H1 (cell line): ENCODE measurements around the gene CDH2. TPM values are rescaled to one million over a fixed set of nuclear protein-coding genes. Genes with fewer than 3 reads are reported as not detected.

ENCODE experiments used
- CTCF ChIA-PET: fragments of 300-600 bp; sonication (Branson Sonifier 250); formaldehyde crosslinking; loops from one replicate; lab custom pipeline; 2021; ENCODE audit not compliant: partially characterized antibody; lab: Charles Lee
- POLR2A ChIA-PET: fragments of 300-600 bp; sonication (Branson Sonifier 250); formaldehyde crosslinking; loops from one replicate; lab custom pipeline; 2021; ENCODE audit warnings: inconsistent platforms; ENCODE audit not compliant: partially characterized antibody; lab: Charles Lee
- DNase-seq, 2 experiments: peaks; one replicate each; pipeline versions ENCODE4 v3.0.0 to v3.0.0-alpha.2; 2010 to 2022; ENCODE audit warnings: low spot score in 2 of 2, low read depth in 1 of 2, mixed read lengths in 1 of 2
- FAIRE-seq: peaks from 2 replicates; lab custom pipeline; 2011; peaks lifted over from hg19 to GRCh38; lab: Jason Lieb, UNC
- H2AFZ ChIP-seq: 2 replicates; pipeline ENCODE4 v1.8.1; 2012; ENCODE audit warnings: low read length, inconsistent platforms
- H2AK5ac ChIP-seq: 2 replicates; pipeline ENCODE4 v1.6.1; 2013; ENCODE audit warnings: low read depth, low read length
- H2BK120ac ChIP-seq: replicated peaks from 2 replicates; pipeline ENCODE3; 2013; ENCODE audit warnings: low read depth, low read length, inconsistent platforms
- H2BK12ac ChIP-seq: 2 replicates; pipeline ENCODE4 v1.6.1; 2013; ENCODE audit warnings: low read depth, low read length
- H2BK15ac ChIP-seq: 2 replicates; pipeline ENCODE4 v1.6.1; 2013; ENCODE audit warnings: low read length
- H2BK20ac ChIP-seq: 2 replicates; pipeline ENCODE4 v1.6.1; 2013; ENCODE audit warnings: low read length
- H2BK5ac ChIP-seq: 2 replicates; pipeline ENCODE4 v1.6.1; 2013; ENCODE audit warnings: low read depth, low read length
- H3K14ac ChIP-seq: 2 replicates; pipeline ENCODE4 v1.6.1; 2013; ENCODE audit warnings: inconsistent platforms; ENCODE audit not compliant: insufficient read length
- H3K18ac ChIP-seq: 2 replicates; pipeline ENCODE4 v1.6.1; 2013; ENCODE audit warnings: low read length; ENCODE audit errors: extremely low read depth
- H3K23ac ChIP-seq: 2 replicates; pipeline ENCODE4 v1.6.1; 2013; ENCODE audit warnings: inconsistent platforms; ENCODE audit not compliant: insufficient read length
- H3K23me2 ChIP-seq: 2 replicates; pipeline ENCODE4 v1.6.1; 2013; ENCODE audit warnings: low read depth, low read length
- H3K27ac ChIP-seq: 2 replicates; pipeline ENCODE4 v1.6.1; 2011; ENCODE audit warnings: low read depth, low read length, inconsistent platforms
- H3K27me3 ChIP-seq, 4 experiments: replicated peaks in 1 of 4; 1 replicate in 1 of 4; 2 replicates in 3 of 4; pipeline versions ENCODE4 v1.6.1 to v1.8.1; 2011 to 2013; ENCODE audit warnings: low read length in 3 of 4, mild to moderate bottlenecking in 3 of 4, inconsistent platforms in 2 of 4, mixed read lengths in 2 of 4, moderate library complexity in 1 of 4; ENCODE audit not compliant: control insufficient read depth in 3 of 4, insufficient read depth in 3 of 4; ENCODE audit errors: extremely low read depth in 1 of 4
- H3K36me3 ChIP-seq, 4 experiments: 2 replicates each; pipeline versions ENCODE4 v1.6.1 to v1.8.1; 2011 to 2013; ENCODE audit warnings: mild to moderate bottlenecking in 4 of 4, low read length in 3 of 4, moderate library complexity in 2 of 4, control low read depth in 1 of 4, inconsistent platforms in 1 of 4; ENCODE audit not compliant: insufficient read depth in 4 of 4, control insufficient read depth in 2 of 4
- H3K4ac ChIP-seq: replicated peaks from 2 replicates; pipeline ENCODE3; 2013; ENCODE audit warnings: low read length, low read depth, mixed read lengths, inconsistent platforms; ENCODE audit not compliant: insufficient read length
- H3K4me1 ChIP-seq, 4 experiments: replicated peaks in 1 of 4; 1 replicate in 1 of 4; 2 replicates in 3 of 4; pipeline versions ENCODE4 v1.6.1 to v1.8.1; 2011 to 2013; ENCODE audit warnings: low read length in 3 of 4, inconsistent platforms in 2 of 4, mixed read lengths in 1 of 4; ENCODE audit not compliant: insufficient read depth in 4 of 4, control insufficient read depth in 3 of 4
- H3K4me2 ChIP-seq, 2 experiments: 2 replicates each; pipeline versions ENCODE4 v1.6.1 to v1.8.1; 2011 to 2013; ENCODE audit warnings: low read depth in 2 of 2, low read length in 2 of 2, control low read depth in 1 of 2, inconsistent platforms in 1 of 2, mild to moderate bottlenecking in 1 of 2; ENCODE audit not compliant: insufficient read depth in 1 of 2
- H3K4me3 ChIP-seq, 4 experiments: fragments of 200-600, 300-600 bp in 1 of 4; sonication (generic), shearing (Covaris generic), sonication (Bioruptor Twin) in 1 of 4; 2 replicates each; pipeline versions ENCODE4 v1.5.1 to v1.8.1; 2011 to 2016; ENCODE audit warnings: low read length in 4 of 4, low read depth in 3 of 4, control low read depth in 2 of 4, inconsistent platforms in 2 of 4, mild to moderate bottlenecking in 2 of 4, mixed read lengths in 1 of 4, moderate library complexity in 1 of 4; ENCODE audit not compliant: insufficient read depth in 2 of 4; ENCODE audit errors: extremely low read depth in 1 of 4
- H3K56ac ChIP-seq: replicated peaks from 2 replicates; pipeline ENCODE3; 2013; ENCODE audit warnings: low read depth, mild to moderate bottlenecking, mixed read lengths, low read length, inconsistent platforms; ENCODE audit not compliant: insufficient read length
- H3K79me1 ChIP-seq: 2 replicates; pipeline ENCODE4 v1.6.1; 2013; ENCODE audit warnings: low read depth, low read length, control low read depth
- H3K79me2 ChIP-seq, 2 experiments: 2 replicates each; pipeline versions ENCODE4 v1.6.1 to v1.8.1; 2012 to 2013; ENCODE audit warnings: low read length in 2 of 2, mild to moderate bottlenecking in 2 of 2, inconsistent platforms in 1 of 2; ENCODE audit not compliant: insufficient read depth in 2 of 2, control insufficient read depth in 1 of 2
- H3K9ac ChIP-seq, 4 experiments: replicated peaks in 1 of 4; 1 replicate in 1 of 4; 2 replicates in 3 of 4; pipeline versions ENCODE4 v1.6.1 to v1.8.1; 2011 to 2013; ENCODE audit warnings: low read depth in 3 of 4, low read length in 3 of 4, control low read depth in 2 of 4, mild to moderate bottlenecking in 2 of 4, moderate library complexity in 2 of 4, inconsistent platforms in 1 of 4; ENCODE audit errors: extremely low read depth in 1 of 4
- H3K9me3 ChIP-seq, 2 experiments: 2 replicates each; pipeline versions ENCODE4 v1.6.1 to v1.8.1; 2012 to 2013; ENCODE audit warnings: mild to moderate bottlenecking in 2 of 2, moderate library complexity in 2 of 2, control low read depth in 1 of 2, inconsistent platforms in 1 of 2, low read depth in 1 of 2, low read length in 1 of 2, mixed read lengths in 1 of 2; ENCODE audit not compliant: insufficient read depth in 2 of 2
- H4K20me1 ChIP-seq, 2 experiments: replicated peaks in 1 of 2; 2 replicates each; pipeline versions ENCODE3 to v1.8.1; 2011 to 2013; ENCODE audit warnings: inconsistent platforms in 2 of 2, low read length in 2 of 2, mild to moderate bottlenecking in 1 of 2; ENCODE audit not compliant: insufficient read depth in 2 of 2, control insufficient read depth in 1 of 2
- H4K5ac ChIP-seq: 2 replicates; pipeline ENCODE4 v1.6.1; 2013; ENCODE audit warnings: low read length, low read depth, mixed read lengths, inconsistent platforms; ENCODE audit not compliant: insufficient read length
- H4K8ac ChIP-seq: 2 replicates; pipeline ENCODE4 v1.8.0; 2013; ENCODE audit warnings: mild to moderate bottlenecking, moderate library complexity, low read length, inconsistent platforms; ENCODE audit not compliant: insufficient read depth; ENCODE audit errors: extremely low read depth
- H4K91ac ChIP-seq: replicated peaks from 2 replicates; pipeline ENCODE3; 2013; ENCODE audit warnings: low read length, mixed read lengths, inconsistent platforms; ENCODE audit not compliant: insufficient read length
- CBX8 ChIP-seq: fragments of 300-800, 300-1000 bp; sonication (generic); IDR thresholded peaks from 2 replicates; pipeline ENCODE4 v1.7.1; 2016; ENCODE audit warnings: low read depth, low read length, borderline replicate concordance
- CHD1 ChIP-seq: IDR thresholded peaks from 2 replicates; pipeline ENCODE4 v1.6.1; 2012; ENCODE audit warnings: low read depth, low read length, improper control_type of control experiment
- CHD2 ChIP-seq: IDR thresholded peaks from 2 replicates; pipeline ENCODE4 v1.6.1; 2012; ENCODE audit warnings: low read length, improper control_type of control experiment
- CREB1 ChIP-seq: IDR thresholded peaks from 2 replicates; pipeline ENCODE4 v1.6.1; 2012; ENCODE audit warnings: inconsistent platforms
- JUND ChIP-seq: IDR thresholded peaks from 2 replicates; pipeline ENCODE4 v1.6.1; 2011; ENCODE audit warnings: mild to moderate bottlenecking, improper control_type of control experiment, low read length
- MAFK ChIP-seq: IDR thresholded peaks from 2 replicates; pipeline ENCODE4 v1.6.1; 2012; ENCODE audit warnings: low read depth, mild to moderate bottlenecking, improper control_type of control experiment, low read length
- MAX ChIP-seq: IDR thresholded peaks from 2 replicates; pipeline ENCODE4 v1.6.1; 2012; ENCODE audit warnings: inconsistent platforms
- POLR2A ChIP-seq, 2 experiments: IDR thresholded peaks; 1 replicate in 1 of 2; 2 replicates in 1 of 2; pipeline ENCODE4 v1.6.1; 2011; ENCODE audit warnings: low read depth in 2 of 2, low read length in 2 of 2, mild to moderate bottlenecking in 2 of 2; ENCODE audit errors: control extremely low read depth in 1 of 2
- SUZ12 ChIP-seq: fragments of 200-600 bp; sonication (generic); IDR thresholded peaks from 2 replicates; pipeline ENCODE4 v1.6.1; 2012; ENCODE audit warnings: mild to moderate bottlenecking, inconsistent platforms, low read length, moderate library complexity, mixed read lengths
- TBP ChIP-seq: IDR thresholded peaks from 2 replicates; pipeline ENCODE4 v1.6.1; 2011; ENCODE audit warnings: low read depth, low read length, improper control_type of control experiment
- ZNF274 ChIP-seq: IDR thresholded peaks from 2 replicates; pipeline ENCODE4 v1.7.0; 2012; ENCODE audit warnings: low read length, borderline replicate concordance; ENCODE audit errors: extremely low read depth
- whole genome bisulfite sequencing, 2 experiments: shearing (Covaris generic) in 1 of 2; methylation state at CpG; one replicate each; pipeline versions ENCODE4 v1.1.6 to v1.1.7; 2013 to 2015; ENCODE audit warnings: low lambda C conversion rate in 2 of 2, mixed read lengths in 2 of 2, inconsistent platforms in 1 of 2, low coverage in 1 of 2, missing lambda C conversion rate in 1 of 2; ENCODE audit not compliant: insufficient replicate concordance in 2 of 2, insufficient coverage in 1 of 2, insufficient read length in 1 of 2; ENCODE audit errors: extremely low coverage in 1 of 2, missing lambda C conversion rate in 1 of 2; 5-methylcytosine and 5-hydroxymethylcytosine counted together
- polyA plus RNA-seq, 7 experiments: library from polyadenylated mRNA; depleted of rRNA in 3 of 7; stranded (reverse) in 5 of 7; unstranded in 2 of 7; fragments of >200 nt in 5 of 7; fragments of 200-250 nt in 2 of 7; gene quantifications; 1 replicate in 5 of 7; 2 replicates in 1 of 7; 4 replicates in 1 of 7; pipeline versions ENCODE4 v1.2.1 to v1.2.3, GENCODE V29; 2011 to 2013; ENCODE audit warnings: missing spikeins in 2 of 7, mixed read lengths in 2 of 7
- total RNA-seq: library from RNA; stranded (reverse); fragmentation: NEBNext Ultra II Directional; extraction: Animal tissue kit (Norgen Biotek cat#: 25700); gene quantifications from 2 replicates; pipeline ENCODE4 v1.2.1, GENCODE V29; 2021
- TF ChIP-seq, protein P1 (sequence below), 3 experiments: IDR thresholded peaks; 1 replicate in 2 of 3; 2 replicates in 1 of 3; pipeline versions ENCODE4 v1.5.1 to v1.6.1; 2011; ENCODE audit warnings: low read length in 3 of 3, mild to moderate bottlenecking in 3 of 3, inconsistent platforms in 2 of 3, low read depth in 1 of 3, moderate library complexity in 1 of 3; ENCODE audit not compliant: insufficient read depth in 1 of 3; ENCODE audit errors: control extremely low read depth in 1 of 3

CDH2 gene
- total and polyA plus RNA-seq, 2 of the 8 experiments (the other 6 are each of a cell fraction or from before 2014, with no cell fraction given): 15.0 to 56.5 TPM

DNA sequence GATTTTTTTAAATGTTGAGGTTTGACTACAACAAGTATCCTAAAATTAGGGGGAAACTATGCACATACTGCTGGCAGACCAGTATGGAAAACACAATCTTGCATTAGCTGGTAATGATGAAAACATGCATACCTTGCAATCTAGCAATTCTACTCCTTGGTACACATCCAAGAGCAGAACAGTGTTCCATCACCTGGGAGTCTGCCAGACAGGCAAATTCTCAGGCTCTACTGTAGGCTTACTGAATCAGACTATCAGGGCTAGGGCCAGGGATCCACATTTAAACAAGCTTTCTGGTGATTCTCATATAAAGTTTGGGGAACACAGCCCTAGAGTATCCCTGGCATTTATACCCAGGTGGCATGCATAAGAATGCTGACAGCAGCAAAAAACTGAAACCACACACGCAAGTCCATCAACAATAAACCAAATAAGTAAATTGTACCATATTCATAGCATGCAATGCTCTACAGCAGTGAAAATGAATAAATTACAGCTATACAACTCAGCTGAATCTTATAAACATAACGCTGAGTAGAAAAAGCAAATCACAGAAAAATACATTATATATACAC is 13.6 kb downstream of the CDH2 start:
- Histone ChIP-seq H3K27me3 (no peaks in the 10 kb centered on the region), H3K79me2 (peaks cover 0 to 17% of the 10 kb centered on the region in 2 experiments; a peak in 3 of 4 replicates), H2BK20ac (no peak overlapping the region), H3K36me3 (no peaks in the 10 kb centered on the region), H4K91ac (no peak overlapping the region), H4K5ac (no peak overlapping the region), H3K4me3 (no peak overlapping the region), H2AFZ (no peak overlapping the region), H3K4me2 (no peak overlapping the region), H2BK5ac (no peak overlapping the region), H3K56ac (no peak overlapping the region), H3K9me3 (no peaks in the 10 kb centered on the region), H4K8ac (no peak overlapping the region), H3K4me1 (peaks cover 0 to 8% (median 2%) of the 10 kb centered on the region in 4 experiments; a peak in 4 of 7 replicates), H2BK12ac (no peak overlapping the region), H3K23ac (no peak overlapping the region), H2BK120ac (no peak overlapping the region), H3K79me1 (peaks cover 8% of the 10 kb centered on the region; the same call in 1 of the 2 replicates), H3K27ac (no peak overlapping the region), H3K18ac (no peak overlapping the region), H2BK15ac (no peak overlapping the region), H3K4ac (no peak overlapping the region), H3K9ac (no peak overlapping the region), H3K14ac (no peak overlapping the region), H4K20me1 (no peaks in the 10 kb centered on the region), H2AK5ac (no peak overlapping the region), H3K23me2 (no peaks in the 10 kb centered on the region)
- POLR2A ChIA-PET: no interaction called here
- no peak for FAIRE-seq
- CTCF ChIA-PET: interaction anchor here (1.1 kb wide), 1 partner anchor 800 kb away, joined by 3 read pairs; no protein-coding TSS in a partner anchor
- no peak for DNase-seq
- WGBS, 2 experiments: 96% methylated on average over 2 of the region's 2 CpGs; no CpG with 5 or more reads in 1 of the 2 experiments
- TF ChIP-seq POLR2A (IDR thresholded peaks at IDR 0.05; ENCODE audit: control extremely low read depth in 1 of 2, low read depth in 2 of 2, low read length in 2 of 2) (no peak), TBP (no peak), JUND (no peak), CHD1 (no peak), CBX8 (no peak), ZNF274 (no peak), CHD2 (no peak), SUZ12 (no peak), CREB1 (no peak), MAFK (no peak; the same call in 1 of the 2 replicates), MAX (no peak)
- TF ChIP-seq, protein P1, sequence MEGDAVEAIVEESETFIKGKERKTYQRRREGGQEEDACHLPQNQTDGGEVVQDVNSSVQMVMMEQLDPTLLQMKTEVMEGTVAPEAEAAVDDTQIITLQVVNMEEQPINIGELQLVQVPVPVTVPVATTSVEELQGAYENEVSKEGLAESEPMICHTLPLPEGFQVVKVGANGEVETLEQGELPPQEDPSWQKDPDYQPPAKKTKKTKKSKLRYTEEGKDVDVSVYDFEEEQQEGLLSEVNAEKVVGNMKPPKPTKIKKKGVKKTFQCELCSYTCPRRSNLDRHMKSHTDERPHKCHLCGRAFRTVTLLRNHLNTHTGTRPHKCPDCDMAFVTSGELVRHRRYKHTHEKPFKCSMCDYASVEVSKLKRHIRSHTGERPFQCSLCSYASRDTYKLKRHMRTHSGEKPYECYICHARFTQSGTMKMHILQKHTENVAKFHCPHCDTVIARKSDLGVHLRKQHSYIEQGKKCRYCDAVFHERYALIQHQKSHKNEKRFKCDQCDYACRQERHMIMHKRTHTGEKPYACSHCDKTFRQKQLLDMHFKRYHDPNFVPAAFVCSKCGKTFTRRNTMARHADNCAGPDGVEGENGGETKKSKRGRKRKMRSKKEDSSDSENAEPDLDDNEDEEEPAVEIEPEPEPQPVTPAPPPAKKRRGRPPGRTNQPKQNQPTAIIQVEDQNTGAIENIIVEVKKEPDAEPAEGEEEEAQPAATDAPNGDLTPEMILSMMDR (IDR thresholded peaks at IDR 0.05; ENCODE audit: control extremely low read depth in 1 of 3, insufficient read depth in 1 of 3, low read depth in 1 of 3, low read length in 3 of 3): no peak
